ENCODE results near the gene DLD.

DNA sequence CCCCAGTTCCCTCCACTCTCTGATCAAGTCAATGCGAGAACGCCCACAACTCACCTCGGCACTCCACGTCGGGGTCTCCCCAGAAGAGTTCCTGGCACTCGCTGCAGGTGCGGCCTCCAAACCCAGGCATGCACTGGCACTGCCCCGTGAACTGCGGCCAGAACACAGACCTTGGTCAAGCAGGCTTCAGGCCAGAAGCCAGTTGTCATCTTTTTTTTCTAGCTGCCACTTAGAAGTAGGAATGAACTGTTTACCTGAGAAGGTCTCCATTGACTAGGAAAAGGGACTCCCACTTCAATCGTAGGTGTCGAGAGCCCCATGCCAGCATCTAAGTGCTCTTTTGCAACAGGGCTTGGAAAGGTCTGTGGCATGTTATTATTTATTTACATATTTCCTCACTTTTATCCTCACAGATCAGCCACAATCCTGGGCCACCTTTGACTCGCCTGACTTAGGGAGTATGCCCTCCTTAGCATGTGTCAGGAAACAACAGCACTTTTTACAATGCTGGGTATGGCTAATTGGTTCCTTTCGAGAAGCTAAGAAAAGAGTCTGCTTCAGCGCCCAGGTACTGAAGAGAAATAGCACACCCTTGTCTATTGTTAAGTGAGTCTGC lies 60.3 kb downstream of the DLD start:
- no peak for TF ChIP-seq SUZ12 (IDR thresholded peaks at IDR 0.05; ENCODE audit: low read length)
- TF ChIP-seq RFX5 (IDR thresholded peaks at IDR 0.05; ENCODE audit: borderline replicate concordance, low read depth, low read length) = no peak
- no peak for TF ChIP-seq TEAD4 (IDR thresholded peaks at IDR 0.05; ENCODE audit: low read depth, low read length)
- no peak for TF ChIP-seq POLR2A (IDR thresholded peaks at IDR 0.05; ENCODE audit: control extremely low read depth in 1 of 2, low read depth in 2 of 2, low read length in 2 of 2)
- TF ChIP-seq SIN3A (conservative IDR thresholded peaks at IDR 0.05 in 1 of 2, IDR thresholded peaks at IDR 0.05 in 1 of 2; ENCODE audit: low read depth in 1 of 2, low read length in 2 of 2) = no peak
- no peak for TF ChIP-seq EP300 (IDR thresholded peaks at IDR 0.05; ENCODE audit: borderline replicate concordance in 1 of 2, low read depth in 2 of 2, low read length in 2 of 2)
- TF ChIP-seq, protein P1, sequence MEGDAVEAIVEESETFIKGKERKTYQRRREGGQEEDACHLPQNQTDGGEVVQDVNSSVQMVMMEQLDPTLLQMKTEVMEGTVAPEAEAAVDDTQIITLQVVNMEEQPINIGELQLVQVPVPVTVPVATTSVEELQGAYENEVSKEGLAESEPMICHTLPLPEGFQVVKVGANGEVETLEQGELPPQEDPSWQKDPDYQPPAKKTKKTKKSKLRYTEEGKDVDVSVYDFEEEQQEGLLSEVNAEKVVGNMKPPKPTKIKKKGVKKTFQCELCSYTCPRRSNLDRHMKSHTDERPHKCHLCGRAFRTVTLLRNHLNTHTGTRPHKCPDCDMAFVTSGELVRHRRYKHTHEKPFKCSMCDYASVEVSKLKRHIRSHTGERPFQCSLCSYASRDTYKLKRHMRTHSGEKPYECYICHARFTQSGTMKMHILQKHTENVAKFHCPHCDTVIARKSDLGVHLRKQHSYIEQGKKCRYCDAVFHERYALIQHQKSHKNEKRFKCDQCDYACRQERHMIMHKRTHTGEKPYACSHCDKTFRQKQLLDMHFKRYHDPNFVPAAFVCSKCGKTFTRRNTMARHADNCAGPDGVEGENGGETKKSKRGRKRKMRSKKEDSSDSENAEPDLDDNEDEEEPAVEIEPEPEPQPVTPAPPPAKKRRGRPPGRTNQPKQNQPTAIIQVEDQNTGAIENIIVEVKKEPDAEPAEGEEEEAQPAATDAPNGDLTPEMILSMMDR (IDR thresholded peaks at IDR 0.05; ENCODE audit: control extremely low read depth in 1 of 3, insufficient read depth in 1 of 3, low read depth in 1 of 3, low read length in 3 of 3) = no peak
- TF ChIP-seq, protein P2, sequence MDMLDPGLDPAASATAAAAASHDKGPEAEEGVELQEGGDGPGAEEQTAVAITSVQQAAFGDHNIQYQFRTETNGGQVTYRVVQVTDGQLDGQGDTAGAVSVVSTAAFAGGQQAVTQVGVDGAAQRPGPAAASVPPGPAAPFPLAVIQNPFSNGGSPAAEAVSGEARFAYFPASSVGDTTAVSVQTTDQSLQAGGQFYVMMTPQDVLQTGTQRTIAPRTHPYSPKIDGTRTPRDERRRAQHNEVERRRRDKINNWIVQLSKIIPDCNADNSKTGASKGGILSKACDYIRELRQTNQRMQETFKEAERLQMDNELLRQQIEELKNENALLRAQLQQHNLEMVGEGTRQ (IDR thresholded peaks at IDR 0.05; ENCODE audit: low read length) = no peak
- no peak for TF ChIP-seq PHF8 (conservative IDR thresholded peaks at IDR 0.05; ENCODE audit: low read depth, low read length)

Data from H1 (cell line).